IPS-NIHi7 (cell line): ENCODE data around the gene DAP3.
"Not testable (repeated sequence)": the region's sequence is repeated elsewhere in the genome, so short reads cannot be mapped to it uniquely, and the experiment has no call there.

Experiments used
- DNase-seq: peaks from one replicate; pipeline ENCODE4 v3.0.0; 2012; ENCODE audit warnings: mixed read lengths; ENCODE audit errors: extremely low spot score

The DAP3 gene

GRCh38 chr1:155689081-155689607 is at the start of gene DAP3:
DAP3 (plus strand) TSS chr1:155689091; CDS start chr1:155709780, 20,689 bp downstream.
- DNase-seq, result not testable (repeated sequence)

DNA sequence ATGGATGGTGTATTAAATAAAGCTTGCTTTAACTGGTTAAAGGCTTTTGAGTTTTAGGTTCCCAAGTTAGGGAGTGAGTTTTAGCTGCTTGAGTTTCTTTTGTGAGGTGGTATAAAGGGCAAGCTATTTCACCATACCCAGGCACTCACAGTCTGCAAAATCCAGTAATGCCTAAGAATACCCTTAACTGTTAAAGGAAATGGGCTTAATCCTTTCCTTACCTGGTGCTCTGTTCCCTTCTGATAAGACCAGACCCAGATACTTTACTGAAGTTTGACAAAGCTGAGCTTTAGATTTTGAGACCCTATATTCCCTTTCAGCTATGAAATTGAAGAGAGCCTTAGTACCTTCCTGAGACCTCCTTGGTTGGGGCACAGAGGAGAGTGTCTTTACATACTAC is 48.5 kb upstream of the DAP3 start:
- DNase-seq, result no peak

DNA sequence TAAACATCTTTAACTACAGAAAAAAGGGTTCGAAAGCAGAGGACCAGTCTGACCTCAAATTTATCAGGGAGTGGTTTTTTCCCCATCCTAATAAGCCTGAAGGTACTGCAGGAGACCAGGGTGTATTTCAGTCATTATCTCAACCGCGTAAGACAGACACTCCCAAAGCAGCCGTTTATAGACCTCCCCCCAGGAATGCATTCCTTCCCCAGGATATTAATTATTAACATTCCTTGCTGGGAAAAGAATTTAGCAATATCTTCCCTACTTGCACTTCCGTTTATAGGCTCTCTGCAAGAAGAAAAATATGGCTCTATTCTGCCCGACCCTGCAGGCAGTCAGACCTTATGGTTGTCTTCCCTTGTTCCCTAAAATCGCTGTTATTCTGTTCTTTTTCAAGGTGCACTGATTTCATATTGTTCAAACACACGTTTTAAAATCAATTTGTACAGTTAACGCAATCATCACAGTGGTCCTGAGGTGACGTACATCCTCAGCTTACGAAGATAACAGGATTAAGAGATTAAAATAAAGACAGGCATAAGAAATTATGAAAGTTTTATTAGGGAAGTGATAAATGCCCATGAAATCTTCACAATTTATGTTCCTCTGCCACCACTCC is 46.2 kb upstream of the DAP3 start:
- DNase-seq, result not testable (repeated sequence)

DNA sequence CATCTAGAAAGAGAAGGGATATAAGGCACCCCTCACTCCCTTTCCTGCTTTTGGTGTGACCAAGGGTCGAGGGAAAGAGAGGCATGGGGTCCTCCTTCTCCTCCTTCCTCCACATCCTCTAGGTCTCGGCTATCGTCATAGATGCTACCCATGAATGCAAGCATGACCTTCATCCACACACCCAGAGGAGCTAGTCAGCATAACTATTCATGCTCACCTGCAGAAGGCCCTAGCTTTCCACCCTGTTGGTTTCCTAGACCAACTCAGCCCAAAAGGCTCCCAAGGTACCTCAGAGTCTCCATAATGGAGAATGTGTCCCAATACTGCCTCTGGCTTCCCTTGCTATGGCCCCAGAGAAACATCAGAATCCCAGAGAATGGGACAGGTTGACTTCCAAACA is 45.7 kb upstream of the DAP3 start:
- DNase-seq, result no peak

DNA sequence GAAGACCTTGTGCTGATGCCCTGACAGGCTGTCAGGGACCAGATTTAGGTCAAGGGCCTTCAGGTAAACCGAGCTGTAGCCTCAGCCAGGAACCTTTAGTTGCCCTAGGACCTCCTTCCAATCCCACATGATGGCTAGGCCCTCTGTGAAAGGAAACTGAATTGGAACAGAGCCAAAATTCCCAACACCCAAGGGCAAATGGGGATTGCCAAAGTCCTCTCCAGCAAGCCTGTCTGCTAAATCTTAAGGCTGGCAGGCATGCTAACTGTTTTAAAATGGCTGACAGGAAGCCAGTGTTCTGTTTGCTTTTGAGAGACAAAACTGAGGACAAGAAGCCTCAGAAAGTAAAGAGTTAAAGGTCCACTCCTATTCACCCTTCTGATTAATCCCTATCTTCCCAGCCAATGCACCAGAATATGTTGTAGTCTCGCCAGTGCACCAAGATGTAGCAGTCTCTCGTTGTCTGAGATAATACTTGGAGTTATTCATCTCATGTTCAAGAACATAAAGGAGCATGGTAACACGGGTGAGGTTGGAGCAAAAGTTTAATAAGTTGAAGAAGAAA is 43.8 kb upstream of the DAP3 start:
- no peak for DNase-seq

DNA sequence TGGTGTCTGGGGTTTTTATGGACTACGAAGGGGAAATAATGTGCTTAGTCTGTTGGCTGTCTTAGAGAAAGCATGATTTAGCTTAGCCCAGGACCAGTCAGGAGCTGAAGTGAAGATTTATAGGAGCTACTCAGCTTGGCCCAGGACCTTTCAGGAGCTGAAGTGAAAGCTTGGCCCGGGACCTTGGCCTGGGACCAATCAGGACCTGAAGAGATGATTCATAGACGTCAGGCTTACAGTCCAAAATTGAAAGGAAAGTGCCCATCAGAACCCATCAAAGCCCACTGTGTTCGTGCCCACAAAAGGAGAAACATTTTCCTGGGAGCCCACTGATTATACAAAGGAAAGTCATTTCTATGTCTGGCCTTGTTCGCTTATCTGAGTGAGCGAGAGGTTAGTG is 43.2 kb upstream of the DAP3 start:
- DNase-seq, result no peak

DNA sequence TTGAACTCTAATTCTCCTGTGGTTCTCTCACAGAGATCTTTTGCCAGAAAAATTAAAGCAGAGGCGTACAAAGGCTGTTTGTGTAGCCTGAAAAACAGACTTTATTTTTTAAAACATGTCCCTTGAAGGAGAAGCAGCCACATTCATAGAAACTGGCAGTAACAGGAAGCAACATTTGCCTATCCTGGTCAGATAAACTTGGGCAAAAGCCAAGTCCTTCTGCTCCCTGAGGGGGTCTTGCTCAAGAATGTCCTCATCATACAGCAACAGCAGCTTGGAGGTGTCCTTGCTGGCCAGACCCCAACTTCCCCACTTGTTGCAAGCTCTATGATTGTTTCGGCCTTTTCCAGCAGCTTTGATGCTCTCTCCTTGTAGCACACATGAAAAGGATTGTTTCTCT is 42.6 kb upstream of the DAP3 start:
- DNase-seq, result no peak

DNA sequence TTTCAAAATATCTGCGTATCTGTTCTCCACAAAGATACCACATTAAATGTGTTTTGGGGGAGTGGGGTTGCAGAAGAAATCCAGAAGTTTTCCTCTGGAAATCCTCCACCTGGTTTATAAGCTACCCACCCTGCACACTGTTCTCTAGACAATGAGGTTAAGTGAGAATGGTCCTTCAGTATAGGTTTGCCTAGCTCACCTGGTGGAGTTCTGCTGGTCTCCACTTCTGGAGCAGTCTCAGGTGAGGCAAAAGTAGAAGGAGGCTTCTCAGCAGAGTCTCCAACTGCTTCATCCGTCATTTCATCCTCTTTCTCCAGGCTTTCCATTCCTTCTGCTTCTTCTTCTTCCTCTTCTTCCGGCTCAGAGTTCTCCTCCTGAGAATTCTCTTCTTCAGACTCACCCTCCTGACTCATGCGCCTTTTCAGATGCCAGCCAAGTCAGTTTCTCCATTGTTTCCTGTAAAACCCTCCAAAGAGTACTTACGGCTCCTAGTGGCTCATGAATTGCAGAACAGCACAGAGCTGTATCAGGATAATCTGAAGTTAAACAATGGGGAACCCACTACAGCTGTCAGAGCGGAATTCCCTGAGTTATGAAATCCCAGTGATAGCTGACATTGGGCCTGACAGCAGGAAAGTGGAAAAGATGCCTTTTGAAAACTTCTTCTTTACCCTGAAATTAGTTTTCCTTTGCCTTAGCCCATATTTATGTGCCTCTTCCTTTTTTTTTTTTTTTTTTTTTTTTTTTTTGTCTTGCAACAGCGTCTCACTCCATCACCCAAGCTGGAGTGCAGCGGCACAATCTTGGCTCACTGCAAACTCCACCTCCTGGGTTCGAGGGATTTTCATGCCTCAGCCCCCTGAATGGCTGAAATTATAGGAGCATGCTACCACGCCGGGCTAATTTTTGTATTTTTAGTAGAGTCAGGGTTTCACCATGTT is 40.4 kb upstream of the DAP3 start:
- DNase-seq, result peak; percentile 58

GRCh38 chr1:155649676-155650075 is 39.2 kb upstream of the DAP3 start:
- DNase-seq, result no peak

DNA sequence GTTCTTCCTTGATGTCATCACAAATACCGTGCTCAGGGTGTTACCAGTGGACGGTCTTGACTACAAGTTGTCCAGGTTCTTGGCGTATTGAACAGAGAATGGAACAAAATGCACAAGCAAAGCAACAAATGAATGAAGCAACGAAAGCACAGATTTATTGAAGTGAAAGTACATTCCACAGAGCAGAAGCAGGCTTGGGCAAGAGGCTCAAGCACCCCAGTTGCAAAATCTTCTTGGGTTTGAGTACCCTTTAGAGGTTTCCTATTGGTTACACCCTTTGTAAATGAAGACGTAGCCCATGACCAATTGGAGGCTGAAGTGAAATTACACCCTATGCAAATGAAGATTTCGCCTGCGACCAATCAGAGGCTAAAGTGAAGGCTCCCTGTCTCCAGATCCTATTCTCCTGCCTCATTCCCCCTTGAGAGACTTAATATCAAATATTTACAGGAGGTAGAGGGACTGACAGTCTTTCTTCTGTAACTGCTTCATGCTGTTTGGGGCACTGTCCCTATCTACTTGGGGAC is 38.6 kb upstream of the DAP3 start:
- no peak for DNase-seq

DNA sequence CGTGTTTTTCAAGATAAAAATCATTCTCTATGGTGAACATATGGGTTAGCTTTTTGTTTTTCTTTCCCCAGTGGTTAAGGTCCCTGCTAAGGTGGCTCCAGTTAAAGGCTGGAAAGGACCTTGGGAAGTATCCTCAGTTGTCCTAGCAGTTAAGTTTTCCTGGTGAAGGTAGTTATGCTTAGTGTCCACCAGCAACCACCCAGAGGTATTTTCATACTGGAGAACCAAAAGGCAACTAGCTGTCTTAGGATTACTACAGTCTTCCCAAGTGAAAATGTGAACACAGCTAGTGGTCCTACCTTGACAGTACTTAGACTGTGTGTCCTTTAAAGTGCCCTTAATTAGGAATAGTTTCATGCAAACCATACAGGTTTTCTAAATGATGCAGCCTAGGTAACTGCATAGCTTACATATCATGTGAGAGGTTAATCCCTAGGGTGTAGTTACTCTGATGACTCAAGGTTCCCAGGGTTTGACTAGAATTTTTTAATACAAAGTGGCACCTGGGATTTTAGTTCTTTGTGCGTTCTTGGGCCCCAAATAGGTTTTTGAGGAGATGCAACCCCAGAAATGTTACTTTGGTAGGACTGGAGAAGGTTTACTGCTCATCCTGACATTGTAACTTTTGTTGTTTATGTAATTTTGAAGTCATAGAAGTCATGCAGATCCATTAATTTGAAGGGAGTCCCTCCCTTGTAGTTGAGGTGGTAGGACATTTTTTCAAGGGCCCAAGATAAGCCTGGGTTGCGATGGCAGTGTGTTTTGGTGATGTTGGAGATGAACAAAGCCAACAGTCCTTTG is 36.8 kb upstream of the DAP3 start:
- no peak for DNase-seq

DNA sequence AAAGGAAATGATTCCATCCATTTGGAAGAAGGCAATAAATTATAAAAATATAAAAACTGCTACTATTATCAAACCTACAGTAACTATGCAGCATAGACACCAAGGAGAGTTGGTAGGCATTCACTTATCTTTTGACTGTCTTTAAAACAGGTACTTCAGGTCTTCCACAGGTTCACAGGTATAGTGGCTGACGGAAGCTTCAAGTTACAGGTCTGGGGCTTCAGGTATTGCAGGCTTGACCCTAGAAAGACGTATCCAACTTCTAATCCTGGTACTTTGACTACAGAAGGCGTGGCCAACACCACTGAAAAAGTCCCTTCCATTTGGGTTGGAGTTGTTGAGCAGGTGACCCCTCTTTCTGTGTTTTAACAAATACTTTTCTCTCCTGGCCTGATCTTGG is 35.9 kb upstream of the DAP3 start:
- DNase-seq, result no peak

DNA sequence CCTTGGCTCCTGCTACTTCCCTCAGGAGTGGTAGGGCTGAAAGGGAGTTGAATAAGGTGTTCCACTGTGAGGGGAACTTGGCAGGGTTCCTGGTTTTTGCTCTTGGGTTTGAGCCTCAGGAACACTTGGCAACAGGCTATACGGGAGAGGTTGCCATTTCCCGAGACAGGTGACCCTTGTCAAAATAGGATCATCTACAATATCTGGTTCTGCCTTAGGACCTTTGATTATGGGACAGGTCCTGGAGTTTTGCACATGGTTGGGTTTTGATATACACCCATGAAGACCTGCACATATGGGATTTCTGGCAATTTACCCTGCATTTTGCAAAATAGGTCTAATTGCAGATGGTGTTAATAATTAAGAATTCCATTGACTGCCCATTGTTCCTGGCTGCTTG is 31.4 kb upstream of the DAP3 start:
- peak; percentile 14 for DNase-seq

GRCh38 chr1:155661239-155661638 is 27.7 kb upstream of the DAP3 start:
- DNase-seq, result not testable (repeated sequence)

GRCh38 chr1:155669233-155670162 is 19.4 kb upstream of the DAP3 start:
- no peak for DNase-seq

DNA sequence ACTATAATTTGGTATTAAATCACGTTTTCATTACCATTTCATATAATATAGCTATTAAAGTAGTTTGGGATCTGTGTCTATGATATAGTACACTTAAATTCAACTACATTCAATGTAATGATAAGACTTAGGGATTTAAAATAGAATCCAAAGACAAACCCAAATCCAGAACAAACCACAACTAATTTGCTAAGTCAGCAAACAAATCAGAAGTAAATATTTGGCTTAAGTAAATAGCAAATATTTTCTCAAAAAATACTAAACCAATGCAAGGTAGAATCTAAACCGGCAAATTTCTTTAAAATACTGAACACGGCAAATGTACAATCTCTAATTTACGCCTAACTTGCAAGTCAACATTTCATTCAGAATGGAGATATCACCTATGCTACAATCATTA is 17.1 kb upstream of the DAP3 start:
- no peak for DNase-seq

DNA sequence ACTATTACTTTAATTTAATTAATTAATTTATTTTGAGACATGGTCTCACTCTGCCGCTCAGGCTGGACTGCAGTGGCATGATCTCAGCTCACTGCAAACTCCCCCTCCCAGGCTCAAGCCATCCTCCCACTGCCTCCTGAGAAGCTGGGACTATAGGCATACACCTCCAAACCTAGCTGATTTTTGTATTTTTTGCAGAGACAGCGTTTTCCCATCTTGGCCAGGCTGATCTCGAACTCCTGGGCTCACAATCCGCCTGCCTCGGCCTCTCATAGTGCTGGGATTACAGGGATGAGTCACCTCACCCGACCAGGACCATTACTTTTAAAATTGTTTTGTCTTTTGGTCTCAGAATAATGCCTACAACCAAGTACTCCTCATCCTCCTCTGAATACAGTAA is 15.9 kb upstream of the DAP3 start:
- DNase-seq, result no peak

GRCh38 chr1:155678027-155678426 is 10.9 kb upstream of the DAP3 start:
- no peak for DNase-seq

DNA sequence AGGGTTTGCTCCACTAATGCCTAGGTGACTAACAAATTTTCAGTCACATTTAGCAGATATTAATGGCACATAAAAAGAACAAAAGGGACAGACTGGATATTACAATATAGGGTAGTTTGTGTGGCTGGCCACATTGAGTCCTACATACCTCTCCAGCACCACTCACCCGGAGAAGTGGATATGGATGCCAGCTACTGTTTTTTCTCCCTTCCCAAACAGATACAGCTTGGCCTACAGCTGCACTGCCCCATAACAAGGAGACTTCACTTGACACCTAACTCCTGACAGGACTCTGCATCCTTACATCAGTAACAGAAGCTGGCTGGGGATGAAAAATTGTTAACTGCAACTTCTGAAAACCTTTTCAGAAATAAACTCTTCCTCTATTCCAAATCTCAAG is 9.9 kb upstream of the DAP3 start:
- DNase-seq, result not testable (repeated sequence)

DNA sequence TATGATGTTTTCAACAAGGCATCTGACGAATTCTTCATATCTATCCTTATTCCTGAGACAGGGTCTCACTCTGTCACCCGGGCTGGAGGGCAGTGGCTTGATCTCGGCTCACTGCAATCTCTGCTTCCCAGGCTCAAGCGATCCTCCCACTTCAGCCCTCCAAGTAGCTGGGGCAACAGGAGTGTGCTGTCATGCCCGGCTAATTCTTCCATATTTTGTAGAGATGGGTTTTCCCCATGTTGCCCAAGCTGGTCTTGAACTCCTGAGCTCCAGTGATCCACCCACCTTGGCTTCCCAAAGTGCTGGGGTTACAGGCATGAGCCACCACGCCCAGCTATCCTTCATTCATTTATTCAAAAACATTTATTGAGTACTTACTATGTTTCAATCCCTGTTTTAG is 8.4 kb upstream of the DAP3 start:
- no peak for DNase-seq
